ENCODE measurements around the gene ATP23.

DNA sequence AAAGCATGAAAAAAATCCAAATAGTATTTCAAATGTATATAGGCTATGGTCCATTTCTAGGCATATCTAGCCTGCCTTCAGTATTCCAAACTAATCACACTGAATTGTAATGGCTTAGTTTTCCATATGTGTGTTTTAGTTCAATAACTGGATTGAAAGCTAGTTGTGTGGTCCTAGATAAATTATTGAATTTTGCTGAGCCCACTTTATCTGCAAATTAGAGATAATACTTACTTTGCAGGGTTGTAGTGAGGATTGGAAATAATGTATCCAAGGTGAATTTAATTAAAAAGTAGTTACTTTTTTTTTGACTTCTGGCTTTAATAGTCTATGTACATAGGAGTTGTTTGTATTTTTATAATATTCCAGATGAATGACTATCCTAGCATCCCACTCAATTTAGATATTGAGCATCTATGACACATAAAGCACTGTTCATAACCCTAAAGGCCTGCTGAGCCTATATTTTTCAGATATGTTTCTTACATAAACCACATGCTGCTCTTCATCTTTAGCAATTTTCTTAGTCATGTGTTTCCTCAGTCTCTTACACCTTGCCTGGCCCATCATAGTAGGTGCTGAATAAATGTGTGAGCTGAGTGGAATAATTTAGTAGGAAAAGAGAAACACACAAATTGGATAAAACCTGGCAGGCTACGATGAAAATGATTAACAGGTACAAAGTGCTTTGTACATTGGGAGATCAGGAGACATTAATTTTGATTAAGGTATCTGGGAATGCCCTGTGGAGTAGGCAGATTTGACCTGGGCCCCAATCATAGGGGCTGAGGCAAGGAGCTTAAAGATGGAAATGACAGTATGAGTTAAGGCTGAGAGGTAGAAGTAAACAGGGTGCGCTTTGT, 1.1 kb upstream of the ATP23 start:
- TF ChIP-seq GATA2 (IDR thresholded peaks at IDR 0.05; ENCODE audit: low read depth, low read length) (no peak), GATA3 (IDR thresholded peaks at IDR 0.05; ENCODE audit: low read depth, low read length) (no peak)

All from SH-SY5Y (cell line).